Measurements from ENCODE around the gene ADAP1. TPM values are rescaled to one million over a fixed set of nuclear protein-coding genes. Genes with fewer than 3 reads are reported as not detected.

Gene ADAP1
- total RNA-seq, 6 experiments from 2014 or later: 1.4 to 4.2 (median 2.7) TPM

GRCh38 chr7:891805-892204 lies 62.7 kb downstream of the ADAP1 start:
- H3K9me3 ChIP-seq: no peaks in the 10 kb centered on the region
- H3K27ac ChIP-seq: no peak overlapping the region
- no peak overlapping the region for H3K4me3 ChIP-seq
- no peaks in the 10 kb centered on the region for H3K27me3 ChIP-seq
- no peak for ATAC-seq
- WGBS (ENCODE audit: insufficient coverage, low coverage, low lambda C conversion rate, missing lambda C conversion rate): 100% methylated on average over 1 of the region's 20 CpGs
- peaks cover 0 to 60% (median 35%) of the 10 kb centered on the region in 4 donors for H3K36me3 ChIP-seq
- intact Hi-C loops (cut with DNase I): no loop called here
- no peak for DNase-seq
- TF ChIP-seq CTCF (IDR thresholded peaks at IDR 0.05) (no peak), POLR2A (IDR thresholded peaks at IDR 0.05) (no peak)
- H3K4me1 ChIP-seq: peaks cover 0 to 21% (median 8%) of the 10 kb centered on the region in 4 donors

- Histone ChIP-seq H3K36me3 (peaks cover 0 to 62% (median 33%) of the 10 kb centered on the region in 4 donors), H3K27me3 (no peaks in the 10 kb centered on the region), H3K4me3 (no peak overlapping the region), H3K9me3 (no peaks in the 10 kb centered on the region), H3K4me1 (peaks cover 0 to 25% (median 8%) of the 10 kb centered on the region in 4 donors), H3K27ac (no peak overlapping the region)
- TF ChIP-seq CTCF (IDR thresholded peaks at IDR 0.05): no peak
- no peak for TF ChIP-seq POLR2A (IDR thresholded peaks at IDR 0.05)
- no peak for DNase-seq
- ATAC-seq: no peak
- 97% methylated on average over 12 of the region's 29 CpGs for WGBS (ENCODE audit: insufficient coverage, low coverage, low lambda C conversion rate, missing lambda C conversion rate)
- intact Hi-C loops (cut with DNase I): no loop called here
These were observed 63.2 kb downstream of the ADAP1 start for GRCh38 chr7:891291-891690.

GRCh38 chr7:890868-891267 lies 63.6 kb downstream of the ADAP1 start:
- 100% methylated on average over 2 of the region's 15 CpGs for WGBS (ENCODE audit: insufficient coverage, low coverage, low lambda C conversion rate, missing lambda C conversion rate)
- intact Hi-C loops (cut with DNase I): no loop called here

GRCh38 chr7:889391-889790 lies 65.1 kb downstream of the ADAP1 start:
- Histone ChIP-seq H3K36me3 (peaks cover 0 to 56% (median 26%) of the 10 kb centered on the region in 4 donors), H3K4me3 (no peak overlapping the region), H3K9me3 (no peaks in the 10 kb centered on the region), H3K27me3 (no peaks in the 10 kb centered on the region), H3K4me1 (peaks cover 0 to 43% (median 8%) of the 10 kb centered on the region in 4 donors), H3K27ac (peak overlapping the region in 1 of 3 donors; percentile 78)
- DNase-seq (no peak), ATAC-seq (no peak)
- TF ChIP-seq CTCF (IDR thresholded peaks at IDR 0.05) (no peak), POLR2A (IDR thresholded peaks at IDR 0.05) (no peak)
- intact Hi-C loops (cut with DNase I): loop anchor here in 1 of 2 donors (10.0 kb wide), 1 partner anchor 565 kb away; no protein-coding TSS in a partner anchor
- 92% methylated on average over 13 of the region's 18 CpGs for WGBS (ENCODE audit: insufficient coverage, low coverage, low lambda C conversion rate, missing lambda C conversion rate)

More at GRCh38 chr7:890868-891267, 63.6 kb downstream of the ADAP1 start:
- TF ChIP-seq POLR2A (IDR thresholded peaks at IDR 0.05) (no peak), CTCF (IDR thresholded peaks at IDR 0.05) (no peak)
- no peak overlapping the region for H3K27ac ChIP-seq
- H3K36me3 ChIP-seq: peaks cover 0 to 60% (median 32%) of the 10 kb centered on the region in 4 donors
- ATAC-seq (no peak), DNase-seq (no peak)
- H3K4me1 ChIP-seq: peaks cover 0 to 30% (median 8%) of the 10 kb centered on the region in 4 donors
- no peaks in the 10 kb centered on the region for H3K27me3 ChIP-seq
- H3K4me3 ChIP-seq: no peak overlapping the region
- no peaks in the 10 kb centered on the region for H3K9me3 ChIP-seq
